ENCODE results near the gene ZNF668. TPM values are rescaled to one million over a fixed set of nuclear protein-coding genes. Genes with fewer than 3 reads are reported as not detected.
"Not testable (repeated sequence)": the region's sequence is repeated elsewhere in the genome, so short reads cannot be mapped to it uniquely, and the experiment has no call there.

ZNF668 gene
- total and polyA plus RNA-seq, 3 donors from 2014 or later: 10.1 to 20.2 (median 17.2) TPM

GRCh38 chr16:31023627-31024226, 50.3 kb downstream of the ZNF668 start:
- WGBS, 2 donors: 78 to 81% methylated on average over 6 of the region's 6 CpGs
- H3K27me3 ChIP-seq: no peaks in the 10 kb centered on the region
- TF ChIP-seq POLR2A (IDR thresholded peaks at IDR 0.05) (no peak), CTCF (IDR thresholded peaks at IDR 0.05) (no peak)
- no peaks in the 10 kb centered on the region for H3K36me3 ChIP-seq (ENCODE audit: low read depth, missing control alignments)
- intact Hi-C loops (cut with DNase I; ENCODE audit: low total_unique reads): no loop called here
- no peaks in the 10 kb centered on the region for H3K9me3 ChIP-seq
- no peak for DNase-seq
- H3K4me1 ChIP-seq: peaks cover 9% of the 10 kb centered on the region
- no peak overlapping the region for H3K4me3 ChIP-seq
- no peak overlapping the region for H3K27ac ChIP-seq

- TF ChIP-seq CTCF (IDR thresholded peaks at IDR 0.05) (no peak), POLR2A (IDR thresholded peaks at IDR 0.05) (no peak)
- Histone ChIP-seq H3K4me1 (peaks cover 9% of the 10 kb centered on the region), H3K4me3 (no peak overlapping the region), H3K36me3 (ENCODE audit: low read depth, missing control alignments) (no peaks in the 10 kb centered on the region), H3K27ac (peak overlapping the region in 1 of 2 donors; percentile 33), H3K9me3 (no peaks in the 10 kb centered on the region), H3K27me3 (no peaks in the 10 kb centered on the region)
- DNase-seq: no peak
- intact Hi-C loops (cut with DNase I; ENCODE audit: low total_unique reads): no loop called here
- 86 to 91% methylated on average over 4 of the region's 4 CpGs for WGBS, 2 donors
Measured at GRCh38 chr16:31023252-31023602, 50.8 kb downstream of the ZNF668 start.

DNA sequence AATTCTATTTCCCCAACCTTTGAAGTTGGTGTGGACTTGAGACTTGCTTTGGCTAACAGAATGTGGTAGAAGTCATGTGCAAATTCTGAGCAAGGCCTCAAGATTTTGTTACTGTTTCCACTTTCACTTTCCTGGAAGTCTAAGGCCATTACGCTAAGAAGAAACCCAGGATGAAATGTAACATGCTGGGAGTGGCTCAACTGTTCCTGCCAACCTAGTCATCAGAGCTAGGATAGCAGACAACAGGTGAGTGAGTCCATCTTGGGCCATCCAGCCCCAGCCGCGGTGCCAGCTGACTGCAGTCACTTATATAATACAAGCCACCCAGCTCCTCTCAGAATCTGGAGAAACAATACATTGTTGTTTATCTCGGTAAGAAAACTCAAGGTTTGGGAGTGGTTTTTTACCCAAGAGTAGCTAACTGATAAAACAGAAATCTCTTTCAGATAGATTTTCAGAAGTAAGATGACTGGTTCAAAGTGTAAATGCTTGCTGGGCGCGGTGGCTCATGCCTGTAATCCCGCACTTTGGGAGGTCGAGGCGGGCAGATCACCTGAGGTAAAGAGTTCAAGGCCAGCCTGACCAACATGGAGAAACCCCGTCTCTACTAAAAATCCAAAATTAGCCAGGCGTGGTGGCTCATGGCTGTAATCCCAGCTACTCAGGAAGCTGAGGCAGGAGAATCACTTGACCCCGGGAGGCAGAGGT, 51.3 kb downstream of the ZNF668 start:
- 63 to 65% methylated on average over 12 of the region's 12 CpGs for WGBS, 2 donors
- intact Hi-C loops (cut with DNase I; ENCODE audit: low total_unique reads): no loop called here
- H3K4me3 ChIP-seq: no peak overlapping the region
- H3K27me3 ChIP-seq: no peaks in the 10 kb centered on the region
- H3K27ac ChIP-seq: peak overlapping the region in 1 of 2 donors; percentile 33
- no peaks in the 10 kb centered on the region for H3K9me3 ChIP-seq
- no peaks in the 10 kb centered on the region for H3K36me3 ChIP-seq (ENCODE audit: low read depth, missing control alignments)
- peaks cover 9% of the 10 kb centered on the region for H3K4me1 ChIP-seq
- TF ChIP-seq CTCF (IDR thresholded peaks at IDR 0.05) (no peak), POLR2A (IDR thresholded peaks at IDR 0.05) (no peak)
- peak; percentile 47 for DNase-seq

DNA sequence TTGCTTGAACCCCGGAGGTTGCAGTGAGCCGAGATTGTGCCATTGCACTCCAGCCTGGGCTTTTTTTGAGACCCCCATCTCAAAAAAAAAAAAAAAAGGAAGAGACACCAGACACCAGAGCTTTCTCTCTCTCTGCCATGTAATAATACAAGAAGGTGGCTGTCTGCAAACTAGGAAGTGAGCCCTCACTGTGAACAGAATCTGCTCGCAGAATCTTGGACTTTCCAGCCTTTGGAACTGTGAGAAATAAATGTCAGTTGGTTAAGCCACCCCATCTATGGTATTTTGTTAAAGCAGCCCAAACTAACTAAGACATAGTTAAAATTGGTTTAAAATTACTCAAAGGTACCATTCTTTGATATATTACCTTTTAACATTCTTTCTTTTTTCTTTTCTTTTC, 53.5 kb downstream of the ZNF668 start:
- Histone ChIP-seq H3K9me3 (no peaks in the 10 kb centered on the region), H3K27ac (no peak overlapping the region), H3K36me3 (ENCODE audit: low read depth, missing control alignments) (no peaks in the 10 kb centered on the region), H3K27me3 (no peaks in the 10 kb centered on the region), H3K4me3 (no peak overlapping the region), H3K4me1 (peaks cover 9% of the 10 kb centered on the region)
- intact Hi-C loops (cut with DNase I; ENCODE audit: low total_unique reads): no loop called here
- DNase-seq: no peak
- TF ChIP-seq CTCF (IDR thresholded peaks at IDR 0.05) (no peak), POLR2A (IDR thresholded peaks at IDR 0.05) (no peak)
- 95 to 96% methylated on average over 3 of the region's 3 CpGs for WGBS, 2 donors

DNA sequence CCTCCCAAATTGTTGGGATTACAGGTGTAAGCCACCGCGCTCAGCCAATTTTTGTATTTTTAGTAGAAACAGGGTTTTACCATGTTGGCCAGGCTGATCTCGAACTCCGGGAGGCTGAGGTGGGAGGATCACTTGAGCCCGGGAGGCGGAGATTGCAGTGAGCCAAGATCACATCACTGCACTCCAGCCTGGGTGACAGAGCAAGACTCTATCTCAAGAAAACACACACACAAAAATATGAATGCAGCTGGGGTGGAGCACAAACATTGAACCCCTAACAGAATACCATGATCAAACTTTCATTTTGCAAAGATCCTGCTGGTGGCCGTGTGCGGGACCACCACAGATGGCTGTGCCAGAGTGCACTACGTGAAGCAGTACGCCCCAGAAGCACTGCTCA, 56.3 kb downstream of the ZNF668 start:
- H3K4me1 ChIP-seq; DNase-seq; H3K27me3 ChIP-seq; H3K27ac ChIP-seq; H3K4me3 ChIP-seq; intact Hi-C loops (cut with DNase I; ENCODE audit: low total_unique reads); H3K9me3 ChIP-seq; H3K36me3 ChIP-seq (ENCODE audit: low read depth, missing control alignments): not testable (repeated sequence)
- 95 to 97% methylated on average over 10 of the region's 10 CpGs for WGBS, 2 donors

Measured in testis (tissue), 3 donors.